Ectodermal cell (in vitro differentiated cells): ENCODE data around the gene TMEM30A. TPM values are rescaled to one million over a fixed set of nuclear protein-coding genes. Genes with fewer than 3 reads are reported as not detected.

ENCODE experiments used
- H3K27ac ChIP-seq: 2 replicates; pipeline ENCODE4 v1.7.0; 2013; ENCODE audit warnings: mild to moderate bottlenecking, low read depth, low read length; ENCODE audit not compliant: insufficient read depth, poor library complexity, severe bottlenecking
- H3K27me3 ChIP-seq: 2 replicates; pipeline ENCODE4 v1.7.0; 2013; ENCODE audit warnings: mild to moderate bottlenecking, low read length; ENCODE audit not compliant: insufficient read depth, control insufficient read depth, poor library complexity, severe bottlenecking
- H3K36me3 ChIP-seq: one replicate; pipeline ENCODE4 v1.7.0; 2013; ENCODE audit warnings: low read length; ENCODE audit not compliant: control insufficient read depth, insufficient read depth
- H3K4me1 ChIP-seq: one replicate; pipeline ENCODE4 v1.7.0; 2013; ENCODE audit warnings: low read length; ENCODE audit not compliant: control insufficient read depth, insufficient read depth
- H3K4me3 ChIP-seq: 2 replicates; pipeline ENCODE4 v1.7.0; 2013; ENCODE audit warnings: low read depth, low read length, control low read depth; ENCODE audit not compliant: insufficient read depth
- H3K9me3 ChIP-seq: 2 replicates; pipeline ENCODE4 v1.7.0; 2013; ENCODE audit warnings: mild to moderate bottlenecking, low read length, moderate library complexity; ENCODE audit not compliant: control insufficient read depth
- WGBS, 2 experiments: methylation state at CpG; one replicate each; pipeline ENCODE4 v1.1.7; 2013; ENCODE audit warnings: missing lambda C conversion rate in 2 of 2; 5-methylcytosine and 5-hydroxymethylcytosine counted together
- polyA plus RNA-seq, 4 experiments: library from polyadenylated mRNA; stranded (reverse); fragments of 50-300 nt; gene quantifications; one replicate each; pipeline ENCODE4 v1.2.3, GENCODE V29; 2013

Gene TMEM30A
- polyA plus RNA-seq (2013, experiment 1 of 4) = 63.7 TPM
- polyA plus RNA-seq (2013, experiment 2 of 4) = 78.4 TPM
- polyA plus RNA-seq (2013, experiment 3 of 4) = 64.4 TPM
- polyA plus RNA-seq (2013, experiment 4 of 4) = 68.6 TPM

DNA sequence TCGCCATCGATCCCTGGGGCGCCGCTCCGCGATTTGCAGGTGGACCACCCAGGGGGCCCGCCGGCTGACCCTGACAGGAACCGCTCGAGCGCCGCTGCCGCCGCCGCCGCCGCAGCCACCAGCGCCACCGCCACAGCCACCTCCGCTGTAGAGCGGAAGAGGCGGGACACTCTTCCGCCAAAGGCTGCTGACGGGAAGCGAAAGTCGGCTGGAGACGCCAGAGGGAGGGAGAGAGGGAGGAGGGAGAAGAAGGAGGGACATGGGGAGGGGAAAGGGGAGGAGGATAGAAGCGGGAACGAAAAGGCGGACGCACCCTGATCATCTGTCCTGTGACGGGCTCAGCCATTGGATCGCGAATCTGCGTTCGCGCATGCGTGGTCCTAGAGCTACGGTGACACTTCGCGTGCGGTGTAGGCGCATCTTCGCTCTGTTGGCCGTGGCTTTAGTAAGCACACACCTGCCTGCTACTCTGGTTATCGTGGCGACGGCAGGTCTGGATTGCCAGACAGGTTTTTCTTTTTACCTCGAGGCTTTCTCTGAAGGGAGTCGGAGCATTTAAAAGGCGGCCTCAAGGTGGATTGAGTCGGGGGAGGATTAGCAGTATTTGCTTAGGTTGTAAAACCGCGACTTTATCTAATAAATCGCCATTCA is at the start of gene TMEM30A:
TSS of gene TMEM30A (minus strand) at position 161 of the 651 bp plus-strand sequence. CDS start at position 7, 154 bp downstream.
- H3K4me3 ChIP-seq = peak within 1 kb of the TSS; percentile 72
- H3K27ac ChIP-seq = peak within 1 kb of the TSS; percentile 68
- 0% methylated on average over 55 of the region's 55 CpGs for WGBS, 2 experiments
- peaks cover 7% of the 10 kb centered on the region for H3K4me1 ChIP-seq
- H3K9me3 ChIP-seq = no peaks in the 10 kb centered on the region
- no peaks in the 10 kb centered on the region for H3K27me3 ChIP-seq
- no peaks in the 10 kb centered on the region for H3K36me3 ChIP-seq

- Histone ChIP-seq H3K27me3 (no peaks in the 10 kb centered on the region), H3K36me3 (no peaks in the 10 kb centered on the region), H3K4me3 (peak overlapping the region; percentile 58), H3K9me3 (no peaks in the 10 kb centered on the region), H3K27ac (peak overlapping the region; percentile 76), H3K4me1 (peaks cover 40% of the 10 kb centered on the region)
- 5% methylated on average over 2 of the region's 2 CpGs for WGBS, 2 experiments
Measured at GRCh38 chr6:75333676-75334200, 49.1 kb upstream of the TMEM30A start.

GRCh38 chr6:75331151-75331550 is 46.6 kb upstream of the TMEM30A start:
- H3K4me1 ChIP-seq = peaks cover 52% of the 10 kb centered on the region

GRCh38 chr6:75329703-75330102 is 45.1 kb upstream of the TMEM30A start:
- Histone ChIP-seq H3K27ac (no peak overlapping the region), H3K27me3 (no peaks in the 10 kb centered on the region), H3K4me1 (peaks cover 38% of the 10 kb centered on the region), H3K9me3 (no peaks in the 10 kb centered on the region), H3K4me3 (no peak overlapping the region), H3K36me3 (no peaks in the 10 kb centered on the region)
- 88 to 100% methylated on average over 1 of the region's 1 CpG for WGBS, 2 experiments

More at GRCh38 chr6:75331151-75331550, 46.6 kb upstream of the TMEM30A start:
- H3K4me3 ChIP-seq = no peak overlapping the region
- H3K27ac ChIP-seq = no peak overlapping the region
- 100% methylated on average over 1 of the region's 2 CpGs; no CpG with 5 or more reads in 1 of the 2 experiments for WGBS, 2 experiments
- H3K36me3 ChIP-seq = no peaks in the 10 kb centered on the region
- no peaks in the 10 kb centered on the region for H3K9me3 ChIP-seq
- H3K27me3 ChIP-seq = no peaks in the 10 kb centered on the region

DNA sequence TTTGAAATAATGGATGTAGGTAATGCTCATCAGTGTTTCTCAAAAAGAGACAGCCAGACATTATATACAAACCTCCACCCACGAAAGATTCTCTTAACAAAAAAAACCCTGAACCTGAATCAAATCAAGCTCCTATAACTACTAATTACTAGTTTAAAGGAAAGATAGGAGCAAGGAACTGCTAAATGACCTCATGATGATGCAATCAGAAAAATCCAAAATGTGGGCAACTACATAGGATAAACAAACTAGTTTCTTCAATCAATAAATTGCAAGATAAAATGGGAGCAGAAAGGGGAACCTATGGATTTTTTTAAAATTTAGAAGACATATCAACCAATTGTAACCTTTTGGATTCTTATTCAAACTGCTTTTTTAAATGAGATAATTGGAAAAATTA is 43.2 kb upstream of the TMEM30A start:
- H3K27ac ChIP-seq = no peak overlapping the region
- H3K9me3 ChIP-seq = no peaks in the 10 kb centered on the region
- 90% methylated on average over 1 of the region's 1 CpG; no CpG with 5 or more reads in 1 of the 2 experiments for WGBS, 2 experiments
- no peaks in the 10 kb centered on the region for H3K27me3 ChIP-seq
- H3K4me1 ChIP-seq = peaks cover 28% of the 10 kb centered on the region
- H3K4me3 ChIP-seq = no peak overlapping the region
- peaks cover 12% of the 10 kb centered on the region for H3K36me3 ChIP-seq

DNA sequence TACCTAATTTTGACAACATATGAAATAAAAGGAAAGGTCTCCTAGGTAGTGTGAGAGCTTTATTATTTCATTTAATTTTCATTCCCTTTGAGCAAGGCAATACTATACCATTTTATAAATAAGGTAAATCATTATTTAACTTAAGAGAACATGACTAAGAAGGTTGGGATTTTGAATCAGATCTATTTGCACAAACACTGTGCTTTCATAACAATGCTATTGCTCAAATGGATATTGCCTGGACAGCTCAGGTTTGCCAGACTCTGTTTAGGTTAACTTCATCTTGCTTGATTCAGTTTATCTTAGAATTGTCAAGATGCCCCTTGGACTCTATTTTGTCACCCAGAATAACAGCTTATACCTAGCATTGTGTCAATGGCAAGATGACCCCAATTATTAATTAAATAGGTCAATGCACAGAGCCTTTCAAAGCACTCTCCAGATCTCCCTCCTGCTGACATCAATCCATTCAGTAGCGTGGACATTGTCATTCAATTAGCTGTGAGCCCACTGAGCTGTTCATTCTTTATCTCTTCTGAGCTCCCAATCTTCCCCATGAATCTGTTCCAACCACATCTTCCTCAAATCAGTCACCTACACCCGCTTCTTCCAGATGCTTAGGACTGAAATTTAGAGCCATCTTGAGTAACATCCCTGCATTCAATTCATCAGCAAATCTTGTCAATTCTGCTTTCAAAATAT is 42.1 kb upstream of the TMEM30A start:
- Histone ChIP-seq H3K4me1 (peaks cover 22% of the 10 kb centered on the region), H3K27ac (peak overlapping the region; percentile 71), H3K9me3 (no peaks in the 10 kb centered on the region), H3K4me3 (no peak overlapping the region), H3K36me3 (peaks cover 14% of the 10 kb centered on the region), H3K27me3 (no peaks in the 10 kb centered on the region)
- WGBS, 2 experiments = 18 to 27% methylated on average over 2 of the region's 2 CpGs

DNA sequence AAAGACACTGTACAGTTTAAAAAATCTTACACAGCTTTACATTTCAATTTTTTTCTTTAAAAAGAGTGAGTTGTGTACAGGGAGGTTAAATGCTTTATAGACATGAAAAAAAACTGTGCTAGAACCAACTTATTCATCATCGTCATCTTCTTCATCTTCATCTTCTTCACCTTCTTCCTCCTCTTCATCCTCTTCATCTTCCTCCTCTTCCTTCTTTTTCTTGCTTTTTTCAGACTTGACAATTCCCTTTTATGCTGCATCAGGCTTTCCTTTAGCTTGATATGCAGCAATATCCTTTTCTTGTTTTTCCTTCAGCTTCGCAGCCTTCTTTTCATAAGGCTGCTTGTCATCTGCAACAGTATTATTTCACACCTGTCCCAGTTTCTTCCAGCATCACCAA is 34.3 kb upstream of the TMEM30A start:
- Histone ChIP-seq H3K4me1 (peaks cover 3% of the 10 kb centered on the region), H3K27ac (no peak overlapping the region), H3K27me3 (no peaks in the 10 kb centered on the region), H3K9me3 (no peaks in the 10 kb centered on the region), H3K36me3 (peaks cover 18% of the 10 kb centered on the region), H3K4me3 (no peak overlapping the region)
- 47 to 50% methylated on average over 2 of the region's 2 CpGs for WGBS, 2 experiments

DNA sequence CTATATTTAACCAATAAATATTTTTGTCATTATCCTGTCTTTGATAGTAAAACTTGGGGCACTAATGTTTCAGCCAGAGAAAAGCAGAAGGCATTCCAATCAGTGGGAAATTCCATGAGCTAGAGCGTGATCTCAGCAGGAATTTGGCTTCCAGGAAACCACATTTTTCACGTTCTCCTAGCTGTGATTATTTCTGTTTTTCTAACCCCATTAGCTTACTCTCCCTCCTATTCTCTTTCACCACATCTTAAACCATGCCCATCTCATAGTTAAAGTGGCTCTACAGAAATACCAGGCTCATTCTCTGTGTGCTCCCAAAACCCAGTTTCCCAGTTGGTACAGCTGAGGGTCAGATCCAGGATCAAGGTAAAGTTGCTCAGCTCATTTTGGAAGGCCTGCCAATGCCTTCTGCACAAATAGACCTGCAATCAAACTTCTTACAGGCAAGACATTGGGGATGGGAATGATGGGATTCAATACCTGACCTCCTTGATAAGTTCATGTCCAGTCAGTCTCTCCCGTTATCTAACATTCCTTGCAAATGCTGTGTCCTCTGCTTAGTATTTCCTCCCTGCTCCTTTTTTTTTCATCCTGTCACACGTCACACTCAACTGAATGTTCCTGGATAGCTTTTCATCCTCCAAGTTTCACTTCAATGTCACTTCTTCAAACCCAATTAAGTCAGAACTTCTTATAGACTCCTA is 33.1 kb upstream of the TMEM30A start:
- H3K4me1 ChIP-seq = peaks cover 3% of the 10 kb centered on the region
- no peaks in the 10 kb centered on the region for H3K27me3 ChIP-seq
- WGBS, 2 experiments = 73 to 75% methylated on average over 4 of the region's 4 CpGs
- no peak overlapping the region for H3K4me3 ChIP-seq
- H3K9me3 ChIP-seq = no peaks in the 10 kb centered on the region
- H3K27ac ChIP-seq = no peak overlapping the region
- peaks cover 12% of the 10 kb centered on the region for H3K36me3 ChIP-seq

GRCh38 chr6:75315978-75316377 is 31.4 kb upstream of the TMEM30A start:
- H3K4me1 ChIP-seq = peaks cover 3% of the 10 kb centered on the region
- no peaks in the 10 kb centered on the region for H3K27me3 ChIP-seq
- H3K4me3 ChIP-seq = no peak overlapping the region
- no peak overlapping the region for H3K27ac ChIP-seq
- no peaks in the 10 kb centered on the region for H3K9me3 ChIP-seq
- H3K36me3 ChIP-seq = peaks cover 9% of the 10 kb centered on the region
